Prostate gland (tissue), 2 donors: ENCODE results near the gene ENPP7.

Experiments used
- CTCF ChIP-seq, 4 experiments: fragments of 200-600 bp in 2 of 4; fragments of 450-650 bp in 2 of 4; sonication (generic) in 2 of 4; IDR thresholded peaks; 1 replicate in 3 of 4; 2 replicates in 1 of 4; pipeline ENCODE4 v1.5.1; 2016 to 2019; ENCODE audit warnings: antibody characterized with exemption in 4 of 4, mild to moderate bottlenecking in 2 of 4, moderate library complexity in 2 of 4
- POLR2A ChIP-seq: fragments of 450-650 bp; IDR thresholded peaks from one replicate; pipeline ENCODE4 v1.6.1; 2016; ENCODE audit warnings: antibody characterized with exemption, mild to moderate bottlenecking

GRCh38 chr17:79771276-79771675 is 40.5 kb downstream of the ENPP7 start:
- no peak for TF ChIP-seq CTCF (IDR thresholded peaks at IDR 0.05)
- TF ChIP-seq POLR2A, result no peak
